ENCODE results near the gene CAVIN4.

CAVIN4 gene

GRCh38 chr9:100577776-100578448 lies at the start of gene CAVIN4:
Gene CAVIN4 (plus strand): TSS chr9:100578079. CDS start chr9:100578144, 65 bp downstream.
- no peak for DNase-seq

GRCh38 chr9:100534401-100534800 lies 43.5 kb upstream of the CAVIN4 start:
- DNase-seq, result no peak

- no peak for DNase-seq
Observed at GRCh38 chr9:100540327-100540726, 37.6 kb upstream of the CAVIN4 start.

- no peak for DNase-seq
Observed at GRCh38 chr9:100549048-100549447, 28.8 kb upstream of the CAVIN4 start.

- no peak for DNase-seq
Observed at GRCh38 chr9:100554935-100555401, 22.9 kb upstream of the CAVIN4 start.

GRCh38 chr9:100555471-100555870 lies 22.4 kb upstream of the CAVIN4 start:
- no peak for DNase-seq

- DNase-seq, result no peak
Observed at GRCh38 chr9:100557053-100557452, 20.8 kb upstream of the CAVIN4 start.

- DNase-seq, result no peak
Observed at GRCh38 chr9:100561256-100561655, 16.6 kb upstream of the CAVIN4 start.

GRCh38 chr9:100567856-100568255 lies 10.0 kb upstream of the CAVIN4 start:
- no peak for DNase-seq

- no peak for DNase-seq
Observed at GRCh38 chr9:100573655-100574260, 4.1 kb upstream of the CAVIN4 start.

- no peak for DNase-seq
Observed at GRCh38 chr9:100575006-100575405, 2.9 kb upstream of the CAVIN4 start.

GRCh38 chr9:100575765-100576386 lies 2.0 kb upstream of the CAVIN4 start:
- no peak for DNase-seq

GRCh38 chr9:100578610-100579009 lies 731 bp downstream of the CAVIN4 start:
- no peak for DNase-seq

GRCh38 chr9:100579665-100580064 lies 1.8 kb downstream of the CAVIN4 start:
- DNase-seq, result no peak

GRCh38 chr9:100580257-100580656 lies 2.4 kb downstream of the CAVIN4 start:
- no peak for DNase-seq

- DNase-seq, result no peak
Observed at GRCh38 chr9:100581081-100581480, 3.2 kb downstream of the CAVIN4 start.

- no peak for DNase-seq
Observed at GRCh38 chr9:100581661-100582060, 3.8 kb downstream of the CAVIN4 start.

- DNase-seq, result no peak
Observed at GRCh38 chr9:100583014-100583802, 5.3 kb downstream of the CAVIN4 start.

GRCh38 chr9:100584951-100585350 lies 7.1 kb downstream of the CAVIN4 start:
- no peak for DNase-seq

GRCh38 chr9:100586093-100586492 lies 8.2 kb downstream of the CAVIN4 start:
- no peak for DNase-seq

- DNase-seq, result no peak
Observed at GRCh38 chr9:100587375-100587774, 9.5 kb downstream of the CAVIN4 start.

- DNase-seq, result no peak
Observed at GRCh38 chr9:100589582-100589981, 11.7 kb downstream of the CAVIN4 start.

- no peak for DNase-seq
Observed at GRCh38 chr9:100590481-100590880, 12.6 kb downstream of the CAVIN4 start.

Measured in activated CD4-positive, alpha-beta T cell treated with anti-CD3 and anti-CD28 coated beads for 48 hours (primary cell).